DND-41 (cell line): ENCODE measurements around the gene ATF5.

Source experiments
- ATAC-seq: fragments of 200-7000 bp; cut with Tn5 transposase; 3 replicates; pipeline ENCODE4 v1.9.1; 2021; ENCODE audit warnings: low read depth; ENCODE audit not compliant: insufficient read depth
- DNase-seq: peaks from one replicate; pipeline ENCODE4 v3.0.0-alpha.2; 2020
- H2AFZ ChIP-seq: 2 replicates; pipeline ENCODE4 v1.6.0; 2012; ENCODE audit warnings: low read depth, low read length
- H3K27ac ChIP-seq: 2 replicates; pipeline ENCODE4 v1.5.1; 2012; ENCODE audit warnings: low read length, inconsistent platforms
- H3K27me3 ChIP-seq: fragments of 200-600 bp; sonication (generic); 2 replicates; pipeline ENCODE4 v1.6.0; 2012; ENCODE audit warnings: low read length, mild to moderate bottlenecking, inconsistent platforms; ENCODE audit not compliant: insufficient read depth, poor library complexity
- H3K36me3 ChIP-seq: 2 replicates; pipeline ENCODE4 v1.5.1; 2012; ENCODE audit warnings: low read length, inconsistent platforms; ENCODE audit not compliant: insufficient read depth
- H3K4me1 ChIP-seq: 2 replicates; pipeline ENCODE4 v1.5.1; 2012; ENCODE audit warnings: mild to moderate bottlenecking, low read length; ENCODE audit not compliant: insufficient read depth
- H3K4me2 ChIP-seq: 2 replicates; pipeline ENCODE4 v1.6.0; 2012; ENCODE audit warnings: mild to moderate bottlenecking, moderate library complexity, low read length, inconsistent platforms; ENCODE audit not compliant: insufficient read depth
- H3K4me3 ChIP-seq, 2 experiments: fragments of 200-600 bp in 1 of 2; shearing (Covaris generic) in 1 of 2; 2 replicates each; pipeline ENCODE4 v1.5.1; 2012 to 2016; ENCODE audit warnings: inconsistent platforms in 2 of 2, low read length in 2 of 2, mild to moderate bottlenecking in 2 of 2, low read depth in 1 of 2, moderate library complexity in 1 of 2
- H3K79me2 ChIP-seq: 2 replicates; pipeline ENCODE4 v1.6.0; 2012; ENCODE audit warnings: low read length, inconsistent platforms; ENCODE audit not compliant: insufficient read depth
- H3K9ac ChIP-seq: 2 replicates; pipeline ENCODE4 v1.6.0; 2012; ENCODE audit warnings: low read depth, mild to moderate bottlenecking, inconsistent platforms, low read length, moderate library complexity
- H3K9me3 ChIP-seq: 2 replicates; pipeline ENCODE4 v1.5.1; 2012; ENCODE audit warnings: low read length, moderate library complexity, mild to moderate bottlenecking, inconsistent platforms; ENCODE audit not compliant: insufficient read depth, severe bottlenecking
- H4K20me1 ChIP-seq: 2 replicates; pipeline ENCODE4 v1.6.0; 2012; ENCODE audit warnings: low read length; ENCODE audit not compliant: insufficient read depth
- EZH2 ChIP-seq: IDR thresholded peaks from 3 replicates; pipeline ENCODE4 v1.6.1; 2012; ENCODE audit warnings: borderline replicate concordance, low read depth, mild to moderate bottlenecking, moderate library complexity, low read length, inconsistent platforms; ENCODE audit not compliant: severe bottlenecking
- TF ChIP-seq, protein P1 (sequence below): IDR thresholded peaks from 2 replicates; pipeline ENCODE4 v1.5.1; 2012; ENCODE audit warnings: borderline replicate concordance, low read length, moderate library complexity, mild to moderate bottlenecking; ENCODE audit not compliant: poor library complexity, severe bottlenecking; ENCODE audit errors: extremely low read depth

Gene ATF5

GRCh38 chr19:49887037-49887664 is 41.9 kb upstream of the ATF5 start:
- Histone ChIP-seq H3K36me3 (peaks cover 31% of the 10 kb centered on the region), H3K4me2 (no peak overlapping the region), H3K27me3 (no peaks in the 10 kb centered on the region), H3K27ac (no peak overlapping the region), H4K20me1 (no peaks in the 10 kb centered on the region; the same call in 1 of the 2 replicates), H3K79me2 (no peaks in the 10 kb centered on the region), H3K9ac (no peak overlapping the region), H2AFZ (no peak overlapping the region), H3K4me1 (no peaks in the 10 kb centered on the region), H3K9me3 (no peaks in the 10 kb centered on the region), H3K4me3 (no peak overlapping the region)
- TF ChIP-seq, protein P1, sequence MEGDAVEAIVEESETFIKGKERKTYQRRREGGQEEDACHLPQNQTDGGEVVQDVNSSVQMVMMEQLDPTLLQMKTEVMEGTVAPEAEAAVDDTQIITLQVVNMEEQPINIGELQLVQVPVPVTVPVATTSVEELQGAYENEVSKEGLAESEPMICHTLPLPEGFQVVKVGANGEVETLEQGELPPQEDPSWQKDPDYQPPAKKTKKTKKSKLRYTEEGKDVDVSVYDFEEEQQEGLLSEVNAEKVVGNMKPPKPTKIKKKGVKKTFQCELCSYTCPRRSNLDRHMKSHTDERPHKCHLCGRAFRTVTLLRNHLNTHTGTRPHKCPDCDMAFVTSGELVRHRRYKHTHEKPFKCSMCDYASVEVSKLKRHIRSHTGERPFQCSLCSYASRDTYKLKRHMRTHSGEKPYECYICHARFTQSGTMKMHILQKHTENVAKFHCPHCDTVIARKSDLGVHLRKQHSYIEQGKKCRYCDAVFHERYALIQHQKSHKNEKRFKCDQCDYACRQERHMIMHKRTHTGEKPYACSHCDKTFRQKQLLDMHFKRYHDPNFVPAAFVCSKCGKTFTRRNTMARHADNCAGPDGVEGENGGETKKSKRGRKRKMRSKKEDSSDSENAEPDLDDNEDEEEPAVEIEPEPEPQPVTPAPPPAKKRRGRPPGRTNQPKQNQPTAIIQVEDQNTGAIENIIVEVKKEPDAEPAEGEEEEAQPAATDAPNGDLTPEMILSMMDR: no peak
- TF ChIP-seq EZH2: no peak
- no peak for DNase-seq
- no peak for ATAC-seq

DNA sequence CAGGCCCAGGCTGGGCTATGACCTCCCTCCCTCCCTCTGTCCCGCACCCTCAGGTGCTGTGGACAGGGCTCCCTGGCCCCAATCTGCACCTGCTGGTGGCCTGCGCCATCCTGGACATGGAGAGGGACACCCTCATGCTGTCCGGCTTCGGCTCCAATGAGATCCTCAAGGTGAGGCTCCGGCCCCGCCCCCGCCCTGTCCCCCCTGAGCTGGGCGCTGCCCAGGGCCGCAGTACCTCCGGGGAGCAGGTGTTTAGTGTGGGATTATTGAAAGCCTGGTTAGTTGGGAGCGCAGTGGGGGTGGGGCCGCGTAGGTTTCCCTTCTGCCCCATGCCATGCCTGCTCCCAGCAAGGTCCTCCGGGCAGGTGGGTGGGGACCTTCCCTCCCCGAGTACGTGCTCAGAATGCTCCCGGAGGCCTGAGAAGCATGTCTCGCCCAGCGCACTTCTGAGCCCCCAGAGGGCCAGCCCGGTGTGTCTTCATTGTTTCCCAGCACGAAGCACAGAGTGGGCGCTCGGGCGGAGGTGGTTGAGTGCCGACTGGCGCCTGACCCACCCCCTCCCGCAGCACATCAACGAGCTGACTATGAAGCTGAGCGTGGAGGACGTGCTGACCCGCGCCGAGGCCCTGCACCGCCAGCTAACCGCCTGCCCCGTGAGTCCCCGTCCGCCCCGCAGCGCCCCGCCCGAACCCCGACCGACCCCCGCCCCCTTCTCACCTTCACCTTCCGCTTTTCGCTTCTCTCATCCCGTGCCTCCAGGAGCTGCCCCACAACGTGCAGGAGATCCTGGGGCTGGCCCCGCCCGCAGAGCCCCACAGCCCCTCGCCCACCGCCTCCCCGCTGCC is 41.1 kb upstream of the ATF5 start:
- H3K36me3 ChIP-seq: peaks cover 23% of the 10 kb centered on the region
- no peak overlapping the region for H2AFZ ChIP-seq
- TF ChIP-seq, protein P1: no peak
- no peak for TF ChIP-seq EZH2
- H3K9ac ChIP-seq: no peak overlapping the region
- ATAC-seq (no peak), DNase-seq (no peak)
- H3K4me3 ChIP-seq: no peak overlapping the region
- H3K27me3 ChIP-seq: no peaks in the 10 kb centered on the region
- H3K9me3 ChIP-seq: no peaks in the 10 kb centered on the region
- no peaks in the 10 kb centered on the region for H3K79me2 ChIP-seq
- H3K4me2 ChIP-seq: no peak overlapping the region
- H3K27ac ChIP-seq: no peak overlapping the region
- no peaks in the 10 kb centered on the region; the same call in 1 of the 2 replicates for H4K20me1 ChIP-seq
- no peaks in the 10 kb centered on the region for H3K4me1 ChIP-seq

DNA sequence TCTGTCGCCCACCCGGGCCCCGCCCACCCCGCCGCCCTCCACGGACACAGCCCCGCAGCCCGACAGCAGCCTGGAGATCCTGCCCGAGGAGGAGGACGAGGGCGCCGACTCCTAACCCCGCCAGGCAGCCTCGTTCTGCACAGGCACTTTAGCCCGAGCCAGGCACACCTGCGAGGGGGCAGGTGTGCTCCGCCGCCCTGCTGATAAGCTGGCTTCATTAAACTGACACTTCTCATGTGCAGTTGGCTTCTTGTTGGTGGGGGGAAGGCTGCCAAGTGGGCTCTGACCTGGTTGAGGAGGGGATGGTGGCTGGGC is 40.5 kb upstream of the ATF5 start:
- Histone ChIP-seq H3K79me2 (no peaks in the 10 kb centered on the region), H3K4me1 (no peaks in the 10 kb centered on the region), H2AFZ (no peak overlapping the region), H3K9me3 (no peaks in the 10 kb centered on the region), H3K4me3 (no peak overlapping the region), H4K20me1 (no peaks in the 10 kb centered on the region; the same call in 1 of the 2 replicates), H3K4me2 (no peak overlapping the region), H3K36me3 (peaks cover 18% of the 10 kb centered on the region), H3K27me3 (no peaks in the 10 kb centered on the region), H3K9ac (no peak overlapping the region), H3K27ac (no peak overlapping the region)
- TF ChIP-seq, protein P1: no peak
- no peak for TF ChIP-seq EZH2
- DNase-seq: no peak
- ATAC-seq: no peak
